ENCODE data around the gene ABHD12.
"Not testable (repeated sequence)": the region's sequence is repeated elsewhere in the genome, so short reads cannot be mapped to it uniquely, and the experiment has no call there.

ABHD12 gene

GRCh38 chr20:25353353-25353746 is 37.3 kb downstream of the ABHD12 start:
- DNase-seq: no peak

- DNase-seq: no peak
These were observed 37.9 kb downstream of the ABHD12 start for GRCh38 chr20:25352746-25353145.

GRCh38 chr20:25351024-25351360 is 39.6 kb downstream of the ABHD12 start:
- no peak for DNase-seq

GRCh38 chr20:25346349-25346748 is 44.3 kb downstream of the ABHD12 start:
- no peak for DNase-seq

- DNase-seq: no peak
These were observed 44.9 kb downstream of the ABHD12 start for GRCh38 chr20:25345721-25346120.

GRCh38 chr20:25344634-25345033 is 46.0 kb downstream of the ABHD12 start:
- no peak for DNase-seq

- no peak for DNase-seq
These were observed 48.6 kb downstream of the ABHD12 start for GRCh38 chr20:25341716-25342680.

- no peak for DNase-seq
These were observed 50.3 kb downstream of the ABHD12 start for GRCh38 chr20:25340380-25340779.

- no peak for DNase-seq
These were observed 51.0 kb downstream of the ABHD12 start for GRCh38 chr20:25339608-25340007.

- DNase-seq: no peak
These were observed 52.3 kb downstream of the ABHD12 start for GRCh38 chr20:25338112-25339023.

GRCh38 chr20:25336561-25337422 is 53.8 kb downstream of the ABHD12 start:
- no peak for DNase-seq

GRCh38 chr20:25334972-25335371 is 55.7 kb downstream of the ABHD12 start:
- DNase-seq: not testable (repeated sequence)

- DNase-seq: no peak
These were observed 61.6 kb downstream of the ABHD12 start for GRCh38 chr20:25328954-25329498.

GRCh38 chr20:25327521-25328235 is 63.0 kb downstream of the ABHD12 start:
- DNase-seq: peak; percentile 7

- no peak for DNase-seq
These were observed 64.6 kb downstream of the ABHD12 start for GRCh38 chr20:25325997-25326396.

GRCh38 chr20:25325073-25325472 is 65.6 kb downstream of the ABHD12 start:
- peak; percentile 19 for DNase-seq

- peak; percentile 96 for DNase-seq
These were observed 66.2 kb downstream of the ABHD12 start for GRCh38 chr20:25324412-25324811.

GRCh38 chr20:25323496-25324246 is 67.0 kb downstream of the ABHD12 start:
- DNase-seq: no peak

- DNase-seq: peak; percentile 71
These were observed 68.6 kb downstream of the ABHD12 start for GRCh38 chr20:25321991-25322390.

GRCh38 chr20:25321262-25321831 is 69.3 kb downstream of the ABHD12 start:
- no peak for DNase-seq
